CD14-positive monocyte (primary cell): Measurements from ENCODE around the gene TOM1L2. TPM values are rescaled to one million over a fixed set of nuclear protein-coding genes. Genes with fewer than 3 reads are reported as not detected.
"Not testable (repeated sequence)": the region's sequence is repeated elsewhere in the genome, so short reads cannot be mapped to it uniquely, and the experiment has no call there.

Experiments
- DNase-seq, 3 donors: peaks; one replicate each; pipeline ENCODE4 v3.0.0-alpha.2; 2011 to 2022
- H2AFZ ChIP-seq: 2 replicates; pipeline ENCODE4 v1.6.0; 2012; ENCODE audit warnings: mild to moderate bottlenecking, low read depth, low read length, inconsistent platforms; ENCODE audit not compliant: insufficient read depth, poor library complexity, severe bottlenecking
- H3K27ac ChIP-seq, 2 donors: 1 replicate in 1 of 2; 2 replicates in 1 of 2; pipeline ENCODE4 v1.5.1; 2012 to 2013; ENCODE audit warnings: low read length in 2 of 2, control low read depth in 1 of 2, inconsistent platforms in 1 of 2, low read depth in 1 of 2, mild to moderate bottlenecking in 1 of 2
- H3K27me3 ChIP-seq, 2 donors: one replicate each; pipeline versions ENCODE4 v1.6.0 to v1.6.1; 2011 to 2013; ENCODE audit warnings: low read length in 2 of 2; ENCODE audit not compliant: control insufficient read depth in 2 of 2, insufficient read depth in 2 of 2
- H3K36me3 ChIP-seq, 2 donors: replicated peaks in 1 of 2; 1 replicate in 1 of 2; 2 replicates in 1 of 2; pipeline versions ENCODE4 v1.5.1 to v1.6.1; 2012 to 2013; ENCODE audit warnings: low read length in 2 of 2, control low read depth in 1 of 2, inconsistent platforms in 1 of 2, mild to moderate bottlenecking in 1 of 2; ENCODE audit not compliant: insufficient read depth in 2 of 2, control insufficient read depth in 1 of 2
- H3K4me1 ChIP-seq, 2 donors: 1 replicate in 1 of 2; 2 replicates in 1 of 2; pipeline versions ENCODE4 v1.5.1 to v1.6.1; 2012 to 2013; ENCODE audit warnings: low read length in 2 of 2, control low read depth in 1 of 2, inconsistent platforms in 1 of 2, mild to moderate bottlenecking in 1 of 2, moderate library complexity in 1 of 2; ENCODE audit not compliant: insufficient read depth in 2 of 2, control insufficient read depth in 1 of 2
- H3K4me2 ChIP-seq: replicated peaks from 2 replicates; pipeline ENCODE3; 2012; ENCODE audit warnings: low read length, moderate library complexity, mild to moderate bottlenecking; ENCODE audit not compliant: poor library complexity, severe bottlenecking; ENCODE audit errors: extremely low read depth
- H3K4me3 ChIP-seq, 3 experiments: fragments of 200-600 bp in 1 of 3; sonication (generic) in 1 of 3; replicated peaks in 1 of 3; 1 replicate in 2 of 3; 2 replicates in 1 of 3; pipeline ENCODE4 v1.5.1; 2011 to 2013; ENCODE audit warnings: low read length in 3 of 3, mild to moderate bottlenecking in 3 of 3, control low read depth in 2 of 3, low read depth in 2 of 3, inconsistent platforms in 1 of 3, moderate library complexity in 1 of 3
- H3K79me2 ChIP-seq: 2 replicates; pipeline ENCODE4 v1.6.0; 2012; ENCODE audit warnings: mild to moderate bottlenecking, control low read depth, inconsistent platforms, low read length, moderate library complexity; ENCODE audit not compliant: insufficient read depth
- H3K9ac ChIP-seq: 2 replicates; pipeline ENCODE4 v1.6.0; 2017; ENCODE audit warnings: low read length, mild to moderate bottlenecking; ENCODE audit not compliant: insufficient read depth, poor library complexity, severe bottlenecking
- H3K9me3 ChIP-seq, 2 donors: replicated peaks in 1 of 2; 1 replicate in 1 of 2; 2 replicates in 1 of 2; pipeline versions ENCODE4 v1.5.1 to v1.6.1; 2012 to 2013; ENCODE audit warnings: low read length in 2 of 2, control low read depth in 1 of 2; ENCODE audit not compliant: control insufficient read depth in 1 of 2, insufficient read depth in 1 of 2
- H4K20me1 ChIP-seq: 2 replicates; pipeline ENCODE4 v1.6.0; 2012; ENCODE audit warnings: mild to moderate bottlenecking, low read length, control low read depth, moderate library complexity; ENCODE audit not compliant: insufficient read depth
- H3K27ac Mint-ChIP-seq, 7 donors: one replicate each; pipeline ENCODE4 v1.8.0; 2020; ENCODE audit warnings: mild to moderate bottlenecking in 7 of 7, mixed read lengths in 7 of 7, moderate library complexity in 6 of 7, inconsistent platforms in 2 of 7
- H3K27me3 Mint-ChIP-seq, 3 donors: one replicate each; pipeline ENCODE4 v1.8.0; 2021 to 2022; ENCODE audit warnings: low read depth in 3 of 3, mild to moderate bottlenecking in 3 of 3, mixed read lengths in 3 of 3, moderate library complexity in 3 of 3, inconsistent platforms in 1 of 3
- H3K36me3 Mint-ChIP-seq, 2 donors: one replicate each; pipeline ENCODE4 v1.8.0; 2020; ENCODE audit warnings: mixed read lengths in 2 of 2, inconsistent platforms in 1 of 2, mild to moderate bottlenecking in 1 of 2
- H3K4me1 Mint-ChIP-seq: one replicate; pipeline ENCODE4 v1.8.0; 2020; ENCODE audit warnings: mild to moderate bottlenecking, mixed read lengths
- H3K4me3 Mint-ChIP-seq, 2 donors: one replicate each; pipeline ENCODE4 v1.8.0; 2020; ENCODE audit warnings: mild to moderate bottlenecking in 2 of 2, mixed read lengths in 2 of 2, moderate library complexity in 1 of 2
- H3K9me3 Mint-ChIP-seq, 7 donors: one replicate each; pipeline ENCODE4 v1.8.0; 2020 to 2022; ENCODE audit warnings: mixed read lengths in 7 of 7, mild to moderate bottlenecking in 6 of 7, moderate library complexity in 6 of 7, inconsistent platforms in 2 of 7
- whole genome bisulfite sequencing: methylation state at CpG from one replicate; pipeline ENCODE4 v1.1.5; 2013; ENCODE audit warnings: missing lambda C conversion rate; ENCODE audit not compliant: insufficient coverage; 5-methylcytosine and 5-hydroxymethylcytosine counted together
- intact Hi-C, 2 donors: fragments of 100-400 bp; cut with micrococcal nuclease; formaldehyde crosslinking; loops; one replicate each; pipeline versions ENCODE4 v1.15.0 to v1.15.1; 2023
- polyA plus RNA-seq, 3 donors: library from polyadenylated mRNA; depleted of rRNA in 1 of 3; unstranded in 2 of 3; stranded (reverse) in 1 of 3; fragments of 300-500 nt in 2 of 3; fragments of >200 nt in 1 of 3; fragmentation: Illumina TruSeq in 2 of 3; gene quantifications; 1 replicate in 2 of 3; 2 replicates in 1 of 3; pipeline ENCODE4 v1.2.3, GENCODE V29; 2012 to 2021
- TF ChIP-seq, protein P1 (sequence below): fragments of 200-600 bp; IDR thresholded peaks from one replicate; pipeline ENCODE4 v1.8.0; 2022; ENCODE audit warnings: antibody characterized with exemption, mild to moderate bottlenecking

Gene TOM1L2
- polyA plus RNA-seq, 3 donors = 1.7 to 28.2 (median 2.8) TPM

DNA sequence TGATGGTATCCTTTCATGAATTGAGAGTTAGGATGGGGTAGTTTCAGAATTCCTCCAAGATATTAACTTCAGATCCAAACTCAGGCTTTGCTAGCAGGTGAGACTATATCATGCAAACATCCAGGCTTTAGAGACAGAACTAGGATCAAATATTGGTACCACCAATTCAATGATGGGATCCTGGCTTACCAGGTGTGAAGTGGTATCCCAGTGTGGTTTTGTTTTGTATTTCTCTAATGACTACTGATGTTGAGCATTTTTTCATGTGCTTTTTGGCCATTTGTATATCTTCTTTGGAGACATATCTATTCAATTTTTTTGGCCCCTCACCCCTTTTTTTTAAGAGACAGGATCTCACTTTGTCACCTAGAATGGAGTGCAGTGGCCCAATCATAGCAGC, 57.0 kb downstream of the TOM1L2 start:
- intact Hi-C loops = no loop called here
- Mint-ChIP-seq H3K9me3 (no peaks in the 10 kb centered on the region), H3K27ac (peak overlapping the region in 1 of 7 donors; percentile 40)

DNA sequence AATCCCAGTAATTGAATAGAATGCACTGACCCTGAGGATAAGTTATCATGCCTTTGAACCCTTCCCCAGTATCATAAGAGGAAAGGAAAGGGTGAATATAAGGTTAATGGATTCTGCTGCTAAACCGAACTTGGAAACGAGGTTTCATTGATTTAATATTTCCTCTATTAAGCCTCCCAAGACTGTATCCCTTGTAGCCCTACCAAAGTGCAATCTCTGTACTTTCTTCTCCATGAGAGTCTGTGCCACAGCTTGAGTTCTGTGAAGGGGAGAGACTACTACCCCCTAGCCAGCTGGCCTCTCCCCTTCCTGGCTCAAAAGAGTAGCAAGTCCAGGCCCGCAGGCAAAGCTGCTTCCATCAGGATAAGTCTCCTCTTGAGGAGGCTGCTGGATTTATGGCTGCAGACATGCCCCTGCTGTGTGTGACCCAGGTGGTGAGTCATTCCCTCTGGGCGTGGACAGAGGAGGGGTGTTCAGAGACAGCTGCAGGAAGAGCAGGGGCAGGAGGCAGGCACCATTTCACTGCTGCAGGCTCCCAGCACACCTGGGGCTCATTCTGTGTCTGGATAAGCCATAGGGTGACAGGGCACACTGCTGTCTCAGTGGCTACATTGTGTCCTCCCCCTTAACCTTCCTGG, 58.4 kb downstream of the TOM1L2 start:
- intact Hi-C loops = no loop called here
- H3K79me2 ChIP-seq = no peaks in the 10 kb centered on the region
- H3K4me1 ChIP-seq = peaks cover 8 to 14% of the 10 kb centered on the region in 2 donors
- no peak overlapping the region for H2AFZ ChIP-seq
- H3K36me3 Mint-ChIP-seq = peaks cover 0 to 5% of the 10 kb centered on the region in 2 donors
- peak overlapping the region; percentile 16 for H3K9ac ChIP-seq
- DNase-seq = peak; percentile 10 to 48 (median 15)
- no peak overlapping the region for H3K27ac Mint-ChIP-seq
- no peaks in the 10 kb centered on the region for H3K9me3 Mint-ChIP-seq
- peaks cover 11% of the 10 kb centered on the region for H3K4me1 Mint-ChIP-seq
- no peak overlapping the region for H3K27ac ChIP-seq
- peaks cover 0 to 2% (median 0%) of the 10 kb centered on the region in 3 donors for H3K27me3 Mint-ChIP-seq
- WGBS = 0% methylated on average over 1 of the region's 4 CpGs
- H3K4me3 ChIP-seq = no peak overlapping the region
- no peak overlapping the region for H3K4me2 ChIP-seq
- TF ChIP-seq, protein P1, sequence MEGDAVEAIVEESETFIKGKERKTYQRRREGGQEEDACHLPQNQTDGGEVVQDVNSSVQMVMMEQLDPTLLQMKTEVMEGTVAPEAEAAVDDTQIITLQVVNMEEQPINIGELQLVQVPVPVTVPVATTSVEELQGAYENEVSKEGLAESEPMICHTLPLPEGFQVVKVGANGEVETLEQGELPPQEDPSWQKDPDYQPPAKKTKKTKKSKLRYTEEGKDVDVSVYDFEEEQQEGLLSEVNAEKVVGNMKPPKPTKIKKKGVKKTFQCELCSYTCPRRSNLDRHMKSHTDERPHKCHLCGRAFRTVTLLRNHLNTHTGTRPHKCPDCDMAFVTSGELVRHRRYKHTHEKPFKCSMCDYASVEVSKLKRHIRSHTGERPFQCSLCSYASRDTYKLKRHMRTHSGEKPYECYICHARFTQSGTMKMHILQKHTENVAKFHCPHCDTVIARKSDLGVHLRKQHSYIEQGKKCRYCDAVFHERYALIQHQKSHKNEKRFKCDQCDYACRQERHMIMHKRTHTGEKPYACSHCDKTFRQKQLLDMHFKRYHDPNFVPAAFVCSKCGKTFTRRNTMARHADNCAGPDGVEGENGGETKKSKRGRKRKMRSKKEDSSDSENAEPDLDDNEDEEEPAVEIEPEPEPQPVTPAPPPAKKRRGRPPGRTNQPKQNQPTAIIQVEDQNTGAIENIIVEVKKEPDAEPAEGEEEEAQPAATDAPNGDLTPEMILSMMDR = no peak
- H3K36me3 ChIP-seq = no peaks in the 10 kb centered on the region
- H4K20me1 ChIP-seq = peaks cover 8% of the 10 kb centered on the region
- no peak overlapping the region for H3K4me3 Mint-ChIP-seq
- no peaks in the 10 kb centered on the region for H3K27me3 ChIP-seq
- no peaks in the 10 kb centered on the region for H3K9me3 ChIP-seq

More for the DNA sequence above, 57.0 kb downstream of the TOM1L2 start:
- Mint-ChIP-seq H3K4me1 (peaks cover 18% of the 10 kb centered on the region), H3K4me3 (no peak overlapping the region), H3K36me3 (peaks cover 0 to 5% of the 10 kb centered on the region in 2 donors), H3K27me3 (peaks cover 0 to 2% (median 0%) of the 10 kb centered on the region in 3 donors)
- Histone ChIP-seq H3K4me3 (no peak overlapping the region), H2AFZ (no peak overlapping the region), H3K9ac (no peak overlapping the region), H3K79me2 (no peaks in the 10 kb centered on the region), H3K4me1 (peaks cover 16 to 20% of the 10 kb centered on the region in 2 donors), H3K27me3 (no peaks in the 10 kb centered on the region), H3K9me3 (no peaks in the 10 kb centered on the region), H3K4me2 (no peak overlapping the region), H3K36me3 (no peaks in the 10 kb centered on the region), H4K20me1 (peaks cover 19% of the 10 kb centered on the region), H3K27ac (no peak overlapping the region)
- no peak for DNase-seq
- TF ChIP-seq, protein P1 = no peak

DNA sequence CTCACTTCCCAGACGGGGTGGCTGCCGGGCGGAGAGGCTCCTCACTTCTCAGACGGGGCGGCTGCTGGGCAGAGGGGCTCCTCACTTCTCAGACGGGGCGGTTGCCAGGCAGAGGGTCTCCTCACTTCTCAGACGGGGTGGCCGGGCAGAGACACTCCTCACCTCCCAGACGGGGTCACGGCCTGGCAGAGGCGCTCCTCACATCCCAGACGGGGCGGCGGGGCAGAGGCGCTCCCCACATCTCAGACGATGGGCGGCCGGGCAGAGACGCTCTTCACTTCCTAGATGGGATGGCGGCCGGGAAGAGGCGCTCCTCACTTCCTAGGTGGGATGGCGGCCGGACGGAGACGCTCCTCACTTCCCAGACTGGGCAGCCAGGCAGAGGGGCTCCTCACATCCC, 59.9 kb downstream of the TOM1L2 start:
- H3K27me3 ChIP-seq, H3K4me3 Mint-ChIP-seq, intact Hi-C loops, H3K27ac Mint-ChIP-seq, H3K79me2 ChIP-seq, H3K4me3 ChIP-seq, H3K4me2 ChIP-seq, H2AFZ ChIP-seq, H3K9me3 ChIP-seq, H3K36me3 Mint-ChIP-seq, H3K9ac ChIP-seq, H4K20me1 ChIP-seq, H3K27me3 Mint-ChIP-seq, H3K36me3 ChIP-seq, H3K9me3 Mint-ChIP-seq, H3K27ac ChIP-seq, DNase-seq: not testable (repeated sequence)
- no CpG with 5 or more reads among the region's 27 CpGs for WGBS
- H3K4me1 ChIP-seq = peaks cover 8 to 14% of the 10 kb centered on the region in 2 donors
- peaks cover 11% of the 10 kb centered on the region for H3K4me1 Mint-ChIP-seq
